GM18502 (cell line): ENCODE data around the gene RETREG1.
"Not testable (repeated sequence)": the region's sequence is repeated elsewhere in the genome, so short reads cannot be mapped to it uniquely, and the experiment has no call there.

ENCODE experiments used
- ATAC-seq: cut with Tn5 transposase; IDR thresholded peaks from one replicate; pipeline ENCODE4 v1.9.1; 2021; ENCODE audit warnings: mild to moderate bottlenecking; ENCODE audit not compliant: unreplicated experiment, poor library complexity

Gene RETREG1

GRCh38 chr5:16618138-16618897, 1.5 kb upstream of the RETREG1 start:
- ATAC-seq, result no peak

- ATAC-seq, result peak; percentile 14
Measured at GRCh38 chr5:16617274-16617968, 624 bp upstream of the RETREG1 start.

- ATAC-seq, result no peak
Measured at GRCh38 chr5:16615741-16616535, 859 bp downstream of the RETREG1 start.

- no peak for ATAC-seq
Measured at GRCh38 chr5:16612007-16612406, 4.8 kb downstream of the RETREG1 start.

- ATAC-seq, result not testable (repeated sequence)
Measured at GRCh38 chr5:16610896-16611295, 5.9 kb downstream of the RETREG1 start.

GRCh38 chr5:16609412-16609811, 7.4 kb downstream of the RETREG1 start:
- ATAC-seq, result no peak

- no peak for ATAC-seq
Measured at GRCh38 chr5:16606628-16607027, 10.2 kb downstream of the RETREG1 start.

- no peak for ATAC-seq
Measured at GRCh38 chr5:16603701-16604100, 13.1 kb downstream of the RETREG1 start.

GRCh38 chr5:16603295-16603694, 13.5 kb downstream of the RETREG1 start:
- ATAC-seq, result no peak

- no peak for ATAC-seq
Measured at GRCh38 chr5:16602182-16602581, 14.6 kb downstream of the RETREG1 start.

- ATAC-seq, result no peak
Measured at GRCh38 chr5:16600946-16601345, 15.9 kb downstream of the RETREG1 start.

GRCh38 chr5:16600397-16600796, 16.4 kb downstream of the RETREG1 start:
- ATAC-seq, result no peak

- ATAC-seq, result no peak
Measured at GRCh38 chr5:16597946-16598694, 18.7 kb downstream of the RETREG1 start.

GRCh38 chr5:16596581-16596940, 20.2 kb downstream of the RETREG1 start:
- no peak for ATAC-seq

GRCh38 chr5:16595881-16596580, 20.8 kb downstream of the RETREG1 start:
- no peak for ATAC-seq

- no peak for ATAC-seq
Measured at GRCh38 chr5:16593628-16594027, 23.2 kb downstream of the RETREG1 start.

GRCh38 chr5:16593013-16593412, 23.8 kb downstream of the RETREG1 start:
- no peak for ATAC-seq

GRCh38 chr5:16592255-16592654, 24.5 kb downstream of the RETREG1 start:
- ATAC-seq, result no peak

- ATAC-seq, result no peak
Measured at GRCh38 chr5:16590685-16591084, 26.1 kb downstream of the RETREG1 start.

GRCh38 chr5:16589658-16590057, 27.1 kb downstream of the RETREG1 start:
- ATAC-seq, result no peak
